Thoracic aorta (tissue), 2 donors: Measurements from ENCODE around the gene UBE2L3. TPM values are rescaled to one million over a fixed set of nuclear protein-coding genes. Genes with fewer than 3 reads are reported as not detected.
"Not testable (repeated sequence)": the region's sequence is repeated elsewhere in the genome, so short reads cannot be mapped to it uniquely, and the experiment has no call there.

Experiments
- ATAC-seq: fragments of 150-250 bp; one replicate; pipeline ENCODE4 v1.8.0; 2017; ENCODE audit warnings: low read depth; ENCODE audit not compliant: insufficient number of reproducible peaks, low FRiP score
- DNase-seq: peaks from one replicate; pipeline ENCODE4 v3.0.0-alpha.2; 2020; ENCODE audit warnings: low spot score
- H3K27ac ChIP-seq, 2 donors: fragments of 200-600 bp; sonication (generic); 1 replicate in 1 of 2; 2 replicates in 1 of 2; pipeline ENCODE4 v1.5.1; 2016; ENCODE audit warnings: mild to moderate bottlenecking in 2 of 2, moderate library complexity in 2 of 2
- H3K27me3 ChIP-seq: fragments of 200-600 bp; sonication (generic); replicated peaks from 2 replicates; pipeline ENCODE4 v1.6.0; 2016; ENCODE audit warnings: mild to moderate bottlenecking; ENCODE audit not compliant: insufficient read depth
- H3K36me3 ChIP-seq: fragments of 200-600 bp; sonication (generic); one replicate; pipeline ENCODE4 v1.5.1; 2016
- H3K4me1 ChIP-seq, 2 donors: fragments of 200-600 bp; sonication (generic); 1 replicate in 1 of 2; 2 replicates in 1 of 2; pipeline versions ENCODE4 v1.5.1 to v1.6.0; 2016; ENCODE audit warnings: low read depth in 2 of 2, mild to moderate bottlenecking in 1 of 2; ENCODE audit not compliant: control insufficient read depth in 1 of 2
- H3K4me3 ChIP-seq: fragments of 200-600 bp; sonication (generic); 2 replicates; pipeline ENCODE4 v1.5.1; 2016; ENCODE audit warnings: mild to moderate bottlenecking
- H3K9me3 ChIP-seq: fragments of 200-600 bp; sonication (generic); 2 replicates; pipeline ENCODE4 v1.5.1; 2016
- total RNA-seq, 2 donors: library from RNA; depleted of rRNA; stranded (reverse); fragments of >200 nt; gene quantifications; one replicate each; pipeline versions ENCODE4 v1.1.0 to v1.2.3, GENCODE V29; 2016
- TF ChIP-seq, protein P1 (sequence below): fragments of 200-600 bp; sonication (generic); IDR thresholded peaks from one replicate; pipeline ENCODE4 v1.5.1; 2019; ENCODE audit warnings: antibody characterized with exemption

The UBE2L3 gene
- total RNA-seq, 2 donors from 2014 or later: 33.8 to 38.3 TPM

GRCh38 chr22:21559345-21560125 is 8.0 kb upstream of the UBE2L3 start:
- H3K27ac ChIP-seq, H3K9me3 ChIP-seq, ATAC-seq, H3K4me3 ChIP-seq, H3K4me1 ChIP-seq, H3K36me3 ChIP-seq, H3K27me3 ChIP-seq, DNase-seq: not testable (repeated sequence)

DNA sequence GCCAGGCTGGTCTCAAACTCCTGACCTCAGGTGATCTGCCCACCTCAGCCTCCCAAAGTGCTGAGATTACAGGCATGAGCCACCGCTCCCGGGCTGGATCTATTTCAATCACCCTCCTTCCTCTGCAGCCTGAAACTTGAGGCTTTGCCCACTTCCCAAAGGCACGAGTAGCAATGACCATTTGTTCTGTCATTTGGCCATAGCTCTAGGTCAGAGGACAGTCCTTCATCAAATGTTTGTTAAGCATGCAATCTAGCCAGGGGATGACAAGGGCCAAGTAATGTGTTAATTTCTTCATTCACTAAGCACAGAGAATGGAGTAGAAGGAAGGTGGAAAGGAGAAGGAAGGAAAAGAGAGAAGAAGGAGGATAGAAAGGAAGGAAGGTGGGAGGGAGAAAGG is 6.9 kb upstream of the UBE2L3 start:
- H3K4me3 ChIP-seq, H3K27me3 ChIP-seq, ATAC-seq, DNase-seq, H3K9me3 ChIP-seq, H3K27ac ChIP-seq, H3K4me1 ChIP-seq, H3K36me3 ChIP-seq: not testable (repeated sequence)

DNA sequence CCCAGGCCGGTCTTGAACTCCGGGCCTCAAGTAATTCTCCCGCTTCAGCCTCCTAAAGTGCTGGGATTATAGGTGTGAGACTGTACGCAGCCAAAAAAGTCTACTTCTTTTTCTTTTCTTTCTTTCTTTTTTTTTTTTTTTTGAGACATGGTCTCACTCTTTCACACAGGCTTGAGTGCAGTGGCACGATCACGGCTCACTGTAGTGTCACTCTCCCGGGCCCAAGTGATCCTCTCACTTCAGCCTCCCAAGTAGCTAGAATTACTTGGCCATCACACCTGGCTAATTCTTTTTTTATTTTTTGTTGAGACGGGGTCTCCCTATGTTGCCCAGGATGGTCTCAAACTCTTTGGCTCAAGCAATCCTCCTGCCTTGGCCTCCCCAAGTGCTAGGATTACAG is 3.6 kb upstream of the UBE2L3 start:
- no peak for DNase-seq
- Histone ChIP-seq H3K4me3 (no peak overlapping the region), H3K27me3 (no peaks in the 10 kb centered on the region), H3K9me3 (no peaks in the 10 kb centered on the region), H3K4me1 (peaks cover 5 to 6% of the 10 kb centered on the region in 2 donors), H3K27ac (no peak overlapping the region), H3K36me3 (no peaks in the 10 kb centered on the region)
- no peak for ATAC-seq
- TF ChIP-seq, protein P1, sequence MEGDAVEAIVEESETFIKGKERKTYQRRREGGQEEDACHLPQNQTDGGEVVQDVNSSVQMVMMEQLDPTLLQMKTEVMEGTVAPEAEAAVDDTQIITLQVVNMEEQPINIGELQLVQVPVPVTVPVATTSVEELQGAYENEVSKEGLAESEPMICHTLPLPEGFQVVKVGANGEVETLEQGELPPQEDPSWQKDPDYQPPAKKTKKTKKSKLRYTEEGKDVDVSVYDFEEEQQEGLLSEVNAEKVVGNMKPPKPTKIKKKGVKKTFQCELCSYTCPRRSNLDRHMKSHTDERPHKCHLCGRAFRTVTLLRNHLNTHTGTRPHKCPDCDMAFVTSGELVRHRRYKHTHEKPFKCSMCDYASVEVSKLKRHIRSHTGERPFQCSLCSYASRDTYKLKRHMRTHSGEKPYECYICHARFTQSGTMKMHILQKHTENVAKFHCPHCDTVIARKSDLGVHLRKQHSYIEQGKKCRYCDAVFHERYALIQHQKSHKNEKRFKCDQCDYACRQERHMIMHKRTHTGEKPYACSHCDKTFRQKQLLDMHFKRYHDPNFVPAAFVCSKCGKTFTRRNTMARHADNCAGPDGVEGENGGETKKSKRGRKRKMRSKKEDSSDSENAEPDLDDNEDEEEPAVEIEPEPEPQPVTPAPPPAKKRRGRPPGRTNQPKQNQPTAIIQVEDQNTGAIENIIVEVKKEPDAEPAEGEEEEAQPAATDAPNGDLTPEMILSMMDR: no peak

DNA sequence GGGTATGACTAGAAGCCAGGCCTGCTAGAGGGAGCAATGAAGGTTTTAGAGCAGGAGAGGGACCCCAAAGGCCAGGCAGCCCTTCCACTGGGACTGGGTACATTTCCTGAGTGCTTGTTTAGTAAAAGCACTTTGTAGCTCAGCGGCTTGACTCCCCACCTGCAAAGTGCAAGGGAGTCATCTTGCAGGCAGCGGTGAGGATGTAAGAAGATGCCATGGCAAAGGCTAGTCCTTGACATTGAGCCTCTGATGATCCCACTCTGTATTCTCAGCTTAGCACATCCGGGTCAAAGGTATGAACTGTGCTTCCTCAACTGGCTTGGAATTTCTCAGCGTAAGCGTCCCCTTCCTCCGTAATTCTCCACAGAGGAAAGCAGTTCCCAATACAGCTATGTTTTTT is 3.1 kb upstream of the UBE2L3 start:
- ATAC-seq (no peak), DNase-seq (no peak)
- TF ChIP-seq, protein P1: no peak

DNA sequence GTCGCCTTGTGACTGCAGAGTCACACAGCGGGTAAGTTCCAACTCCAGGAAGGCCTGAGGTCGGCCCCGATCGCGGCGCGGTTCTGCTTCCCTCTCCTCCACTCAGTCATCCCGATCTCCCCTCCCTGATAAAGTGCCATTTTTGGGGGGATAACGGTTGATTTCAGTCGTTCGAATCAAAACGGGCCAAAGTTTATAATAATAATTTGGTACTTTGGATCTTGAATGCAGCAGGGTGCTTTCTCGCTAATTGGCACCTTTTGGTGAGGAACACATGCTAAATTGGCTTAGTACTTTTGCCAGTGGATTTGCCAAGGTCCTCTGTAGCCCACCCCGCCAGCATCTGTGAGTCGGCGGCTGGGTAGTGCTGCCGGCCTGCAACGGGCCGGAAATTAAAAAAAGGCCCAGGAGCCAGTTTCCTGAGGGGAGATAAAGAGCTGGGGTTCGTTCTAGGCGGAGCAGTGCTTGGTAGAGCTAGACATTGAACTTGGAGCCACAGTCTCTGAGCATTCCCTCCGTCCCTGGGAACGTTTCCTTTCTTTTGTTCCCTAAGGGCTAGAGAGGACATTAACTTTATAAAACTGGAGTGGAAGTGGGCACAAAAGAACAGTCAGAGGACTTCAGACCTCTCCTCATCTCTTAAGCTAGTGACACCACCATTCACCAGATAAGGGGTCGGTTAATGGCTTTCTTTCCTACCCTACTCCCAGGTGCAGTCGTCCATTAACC is 997 bp downstream of the UBE2L3 start:
- ATAC-seq: no peak
- peak overlapping the region; percentile 95 for H3K4me3 ChIP-seq
- H3K9me3 ChIP-seq: no peaks in the 10 kb centered on the region
- H3K36me3 ChIP-seq: no peaks in the 10 kb centered on the region
- TF ChIP-seq, protein P1: no peak
- H3K27ac ChIP-seq: peak overlapping the region; percentile 79 to 85
- DNase-seq: no peak
- no peaks in the 10 kb centered on the region for H3K27me3 ChIP-seq
- peaks cover 25 to 52% of the 10 kb centered on the region in 2 donors for H3K4me1 ChIP-seq

More for the DNA sequence above, 3.1 kb upstream of the UBE2L3 start:
- no peaks in the 10 kb centered on the region for H3K27me3 ChIP-seq
- no peaks in the 10 kb centered on the region for H3K36me3 ChIP-seq
- no peaks in the 10 kb centered on the region for H3K9me3 ChIP-seq
- H3K4me1 ChIP-seq: peaks cover 10 to 11% of the 10 kb centered on the region in 2 donors
- no peak overlapping the region for H3K27ac ChIP-seq
- no peak overlapping the region for H3K4me3 ChIP-seq

GRCh38 chr22:21569076-21569427 is 1.5 kb downstream of the UBE2L3 start:
- peak overlapping the region; percentile 95 for H3K4me3 ChIP-seq
- not testable (repeated sequence) for H3K27ac ChIP-seq, DNase-seq, ATAC-seq, H3K27me3 ChIP-seq, H3K36me3 ChIP-seq, H3K9me3 ChIP-seq
- H3K4me1 ChIP-seq: peaks cover 25 to 58% of the 10 kb centered on the region in 2 donors
